ENCODE measurements around the gene IL1RN.
A peak's percentile ranks its signal among the peaks of the same experiment; 100 is the strongest.
"Not testable (repeated sequence)": the region's sequence is repeated elsewhere in the genome, so short reads cannot be mapped to it uniquely, and the experiment has no call there.

Gene IL1RN, protein sequence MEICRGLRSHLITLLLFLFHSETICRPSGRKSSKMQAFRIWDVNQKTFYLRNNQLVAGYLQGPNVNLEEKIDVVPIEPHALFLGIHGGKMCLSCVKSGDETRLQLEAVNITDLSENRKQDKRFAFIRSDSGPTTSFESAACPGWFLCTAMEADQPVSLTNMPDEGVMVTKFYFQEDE

DNA sequence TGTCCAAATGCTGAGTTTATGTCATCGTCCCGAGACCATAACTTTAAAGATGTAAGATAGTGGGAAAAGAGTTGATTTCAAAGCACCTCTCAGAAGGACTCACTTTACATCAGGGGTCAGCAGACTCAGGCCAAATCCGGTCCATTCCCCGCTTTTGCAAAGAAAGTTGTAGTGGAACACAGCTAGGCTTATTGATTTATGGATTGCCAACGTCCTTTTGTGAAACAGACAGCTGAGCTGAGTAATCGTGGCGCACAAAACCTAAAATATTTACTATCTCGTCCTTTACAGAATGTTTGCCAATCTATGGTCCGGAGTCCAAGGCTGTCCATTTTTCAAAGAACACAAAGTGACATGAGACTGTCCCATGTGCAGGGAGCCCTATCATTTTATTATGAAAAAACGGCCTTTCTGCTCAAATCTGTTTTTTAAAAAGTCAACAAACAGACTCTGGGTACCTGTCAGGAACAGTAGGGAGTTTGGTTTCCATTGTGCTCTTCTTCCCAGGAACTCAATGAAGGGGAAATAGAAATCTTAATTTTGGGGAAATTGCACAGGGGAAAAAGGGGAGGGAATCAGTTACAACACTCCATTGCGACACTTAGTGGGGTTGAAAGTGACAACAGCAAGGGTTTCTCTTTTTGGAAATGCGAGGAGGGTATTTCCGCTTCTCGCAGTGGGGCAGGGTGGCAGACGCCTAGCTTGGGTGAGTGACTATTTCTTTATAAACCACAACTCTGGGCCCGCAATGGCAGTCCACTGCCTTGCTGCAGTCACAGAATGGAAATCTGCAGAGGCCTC is at the start of gene IL1RN:
TSS of gene IL1RN (plus strand) at position 754 of the 801 bp plus-strand sequence. CDS start at position 781, 27 bp downstream.
- DNase-seq (ENCODE audit: low spot score): no peak

DNA sequence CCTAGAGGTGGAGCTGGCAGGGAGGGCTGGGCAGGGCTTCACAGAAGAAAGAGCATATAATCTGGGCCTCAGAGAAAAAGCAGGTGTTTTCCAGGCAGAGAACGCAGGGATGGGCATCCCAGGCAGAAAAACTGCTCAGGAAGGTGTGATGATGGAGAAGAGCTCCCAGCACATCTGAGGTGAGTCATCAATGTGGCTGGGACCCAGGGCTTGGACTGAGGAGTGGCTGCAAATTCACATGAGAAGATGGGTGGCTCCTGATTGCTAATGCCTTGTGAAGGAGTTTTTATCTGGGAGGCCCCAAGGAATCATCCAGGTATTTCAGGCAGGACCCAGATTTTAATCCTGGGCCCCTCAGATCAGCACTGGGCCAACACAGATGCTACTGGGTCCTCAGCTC is 49.5 kb upstream of the IL1RN start:
- DNase-seq (ENCODE audit: low spot score): no peak

DNA sequence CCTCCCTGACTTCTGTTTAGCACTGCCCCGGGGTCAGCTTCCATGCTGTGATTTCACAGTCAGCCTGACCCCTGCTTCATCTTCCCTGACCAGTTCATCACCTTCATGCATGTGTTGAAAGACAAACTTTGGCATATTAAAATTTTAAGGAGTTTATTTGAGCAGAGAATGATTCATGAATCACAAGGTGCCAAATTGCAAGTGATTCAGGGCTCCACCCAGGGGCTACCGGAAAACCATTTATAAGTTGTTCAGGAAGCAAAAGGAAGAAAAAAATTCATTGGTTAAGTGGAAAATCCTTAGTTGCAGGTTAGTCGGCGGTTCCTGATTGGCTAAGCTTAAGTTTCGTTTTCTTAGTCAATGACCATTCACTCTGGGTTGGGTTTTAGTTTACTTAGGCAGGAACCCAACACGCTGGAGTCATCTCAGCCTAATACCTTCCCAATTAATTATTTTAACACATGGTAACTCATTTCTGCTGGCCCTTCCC is 49.0 kb upstream of the IL1RN start:
- no peak for DNase-seq (ENCODE audit: low spot score)

- no peak for DNase-seq (ENCODE audit: low spot score)
These were observed 48.3 kb upstream of the IL1RN start for GRCh38 chr2:113079131-113079530.

DNA sequence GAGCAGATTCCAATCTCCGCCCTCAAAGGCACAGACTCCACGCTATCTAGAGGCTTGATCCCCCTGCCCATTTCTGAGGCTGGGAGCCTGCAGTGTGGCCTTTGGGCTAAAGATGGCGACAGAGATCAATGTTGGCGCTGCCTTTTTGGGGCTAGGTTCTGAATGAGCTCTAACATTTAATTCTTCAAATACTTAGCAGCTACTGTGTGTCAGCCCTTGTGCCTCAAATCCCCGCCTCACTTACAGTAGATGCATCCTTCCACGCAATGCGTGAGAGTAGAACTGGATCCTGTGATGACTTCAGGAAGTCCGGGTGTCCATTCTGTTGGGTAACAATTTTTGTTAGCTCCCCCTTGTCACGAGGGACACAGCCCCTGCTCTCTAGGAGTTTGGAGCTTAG is 47.3 kb upstream of the IL1RN start:
- peak; percentile 31 for DNase-seq (ENCODE audit: low spot score)

DNA sequence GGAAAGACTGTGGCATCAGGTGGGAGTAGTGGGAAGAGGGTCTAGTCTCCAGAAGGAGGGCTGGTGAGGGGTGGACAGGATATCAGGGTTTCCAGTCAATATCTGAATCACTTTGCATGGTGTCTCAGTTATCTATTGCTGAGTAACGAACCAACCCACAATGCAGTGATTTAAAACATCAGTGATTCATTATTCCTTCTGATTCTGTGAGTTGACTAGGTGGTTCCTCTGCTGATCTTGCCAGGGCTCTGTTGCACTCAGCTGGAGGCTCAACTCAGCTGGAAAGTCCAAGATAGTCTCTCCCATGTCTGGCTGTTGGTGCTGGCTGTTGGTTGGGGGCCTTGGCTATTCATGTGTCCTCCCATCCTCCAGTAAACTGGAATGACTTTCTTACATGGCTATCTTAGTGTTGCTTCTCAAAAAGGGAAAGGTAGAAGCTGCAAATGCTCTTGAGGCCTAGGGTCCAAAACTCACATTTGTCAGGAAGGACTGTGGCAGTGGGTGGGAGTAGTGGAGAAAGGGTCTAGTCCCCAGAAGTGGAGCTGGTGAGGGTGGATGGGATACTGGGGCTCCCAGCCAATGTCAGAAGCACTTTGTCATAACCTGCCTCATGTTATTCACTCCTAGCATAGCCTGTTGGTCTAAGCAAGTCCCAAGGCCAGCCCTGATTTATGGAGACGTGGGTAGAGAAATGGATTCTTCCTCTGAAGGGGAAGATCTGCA is 45.7 kb upstream of the IL1RN start:
- no peak for DNase-seq (ENCODE audit: low spot score)

DNA sequence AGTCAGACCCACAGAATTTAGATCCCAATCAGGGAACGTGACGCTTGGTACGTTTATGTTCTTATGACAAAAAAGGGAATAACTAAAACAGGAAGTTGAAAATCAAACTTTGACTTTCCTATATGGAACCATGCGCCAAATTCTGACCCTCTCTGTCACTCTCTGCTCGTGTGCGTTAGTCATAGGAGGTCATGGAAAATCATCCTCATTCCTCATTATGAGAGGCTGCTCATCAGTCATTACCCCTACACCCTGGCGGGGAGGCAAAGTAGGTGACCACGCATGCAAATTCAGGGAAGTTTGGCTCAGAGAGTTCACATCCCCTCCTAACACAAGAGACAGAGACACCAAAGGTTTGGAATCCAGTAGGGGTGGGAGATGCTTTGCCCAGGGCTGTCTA is 44.1 kb upstream of the IL1RN start:
- no peak for DNase-seq (ENCODE audit: low spot score)

GRCh38 chr2:113084249-113085000 is 43.0 kb upstream of the IL1RN start:
- DNase-seq (ENCODE audit: low spot score): peak; percentile 18

- DNase-seq (ENCODE audit: low spot score): no peak
These were observed 41.9 kb upstream of the IL1RN start for GRCh38 chr2:113085542-113085941.

DNA sequence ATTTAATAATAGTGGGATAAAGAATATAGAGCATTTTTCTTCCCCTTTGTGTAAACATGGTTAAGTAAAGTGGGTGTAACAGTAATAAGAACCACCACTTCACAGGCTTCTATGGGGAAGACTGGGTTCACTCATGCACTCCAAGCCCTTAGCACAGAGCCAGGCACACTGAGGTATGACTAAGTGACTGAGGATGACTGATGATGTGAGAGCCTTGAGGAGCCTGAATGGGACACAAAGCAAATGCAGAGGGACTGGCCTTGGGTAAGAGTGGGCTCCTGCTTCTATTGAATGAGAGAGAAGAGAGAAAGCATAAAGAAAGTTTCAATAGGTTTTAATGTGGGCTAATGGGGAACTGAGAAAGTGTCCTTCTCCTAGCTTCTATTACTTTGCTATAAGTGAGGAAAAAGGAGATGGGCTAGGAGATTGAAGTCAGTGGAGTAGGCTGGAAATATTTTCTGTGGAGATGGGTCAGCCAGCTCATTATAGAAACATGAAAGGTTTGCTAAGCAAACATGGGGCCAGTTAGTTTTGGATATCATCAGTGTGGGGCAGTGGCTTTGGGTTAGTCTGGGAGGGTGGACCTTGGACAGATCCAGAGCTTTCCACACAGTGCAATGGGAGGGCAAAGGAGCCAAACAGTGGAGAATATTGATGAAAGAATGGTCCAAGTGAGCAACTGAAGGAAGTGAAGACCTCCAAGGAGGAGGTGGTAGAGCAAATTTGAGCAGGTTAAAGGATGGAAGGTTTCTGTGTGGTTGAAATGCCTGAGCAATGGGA is 39.0 kb upstream of the IL1RN start:
- DNase-seq (ENCODE audit: low spot score): no peak

DNA sequence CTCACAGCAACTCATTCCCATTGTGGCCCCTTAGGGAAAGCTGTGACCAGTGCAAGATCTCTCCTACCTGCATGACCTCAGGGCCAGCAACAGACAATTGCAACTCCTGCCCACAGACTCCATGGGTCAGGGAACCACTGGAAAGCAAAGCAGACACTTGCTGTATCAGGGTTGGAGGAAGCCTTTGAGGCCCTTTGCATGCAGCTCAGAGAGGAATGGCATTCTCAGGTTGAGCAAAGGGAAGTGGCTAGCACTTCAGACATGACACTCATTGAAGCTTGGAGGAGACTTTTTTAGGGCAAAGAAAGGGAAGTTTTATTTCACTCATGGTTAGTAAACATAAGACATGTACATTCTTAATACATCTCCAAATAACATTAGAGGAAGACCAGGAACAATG is 37.5 kb upstream of the IL1RN start:
- no peak for DNase-seq (ENCODE audit: low spot score)

- DNase-seq (ENCODE audit: low spot score): no peak
These were observed 36.0 kb upstream of the IL1RN start for GRCh38 chr2:113091231-113091896.

DNA sequence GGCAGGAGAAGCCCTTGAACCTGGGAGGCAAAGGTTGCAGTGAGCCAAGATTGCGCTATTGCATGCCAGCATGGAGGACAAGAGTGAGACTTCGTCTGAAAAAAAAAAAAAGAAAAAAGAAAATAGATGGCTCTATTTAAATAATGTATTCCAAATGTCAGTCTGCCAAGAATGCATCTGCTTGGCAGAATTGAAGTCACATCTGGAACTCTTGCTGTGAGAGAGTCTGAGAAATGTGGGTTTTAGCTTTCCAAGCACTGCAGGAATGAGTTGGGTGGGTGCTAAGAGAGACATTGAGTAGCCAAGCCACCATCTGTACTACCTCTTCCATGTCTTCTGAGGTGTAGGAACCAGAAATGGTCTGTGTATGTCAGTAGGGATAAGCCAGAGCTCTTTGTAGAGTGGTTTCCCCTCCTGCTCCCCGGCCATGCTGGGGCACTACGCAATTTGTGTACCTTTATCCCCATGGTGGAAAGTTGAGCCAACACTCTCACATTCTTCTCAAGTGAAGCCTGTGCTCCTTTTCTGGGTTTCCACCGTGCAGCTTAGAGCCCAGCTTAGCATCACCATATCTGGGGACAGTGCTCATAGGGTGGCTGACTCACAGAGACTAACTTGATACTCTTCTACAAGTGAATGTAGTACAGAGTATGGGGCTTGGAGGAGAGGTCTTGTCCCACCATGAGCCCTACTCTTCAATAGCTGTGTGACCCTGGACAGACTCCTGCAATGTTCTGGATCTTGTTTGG is 34.4 kb upstream of the IL1RN start:
- no peak for DNase-seq (ENCODE audit: low spot score)

DNA sequence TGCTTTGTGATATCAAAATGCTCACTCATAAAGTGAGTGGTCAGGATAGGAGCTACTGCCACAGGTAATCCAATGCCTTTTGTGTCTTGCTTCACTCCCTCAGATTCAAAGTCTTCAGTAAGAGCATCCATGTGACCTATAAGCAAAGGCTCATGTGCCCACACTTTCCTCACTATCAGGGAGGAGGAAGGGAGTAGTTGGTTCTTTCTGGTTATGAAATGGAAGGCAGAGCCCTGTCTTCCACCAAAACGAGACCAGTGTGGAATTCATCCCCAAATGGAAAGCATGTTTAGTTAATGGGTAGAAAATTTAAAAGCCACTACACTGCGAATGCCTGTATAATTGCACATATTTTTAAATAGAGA is 33.8 kb upstream of the IL1RN start:
- no peak for DNase-seq (ENCODE audit: low spot score)

DNA sequence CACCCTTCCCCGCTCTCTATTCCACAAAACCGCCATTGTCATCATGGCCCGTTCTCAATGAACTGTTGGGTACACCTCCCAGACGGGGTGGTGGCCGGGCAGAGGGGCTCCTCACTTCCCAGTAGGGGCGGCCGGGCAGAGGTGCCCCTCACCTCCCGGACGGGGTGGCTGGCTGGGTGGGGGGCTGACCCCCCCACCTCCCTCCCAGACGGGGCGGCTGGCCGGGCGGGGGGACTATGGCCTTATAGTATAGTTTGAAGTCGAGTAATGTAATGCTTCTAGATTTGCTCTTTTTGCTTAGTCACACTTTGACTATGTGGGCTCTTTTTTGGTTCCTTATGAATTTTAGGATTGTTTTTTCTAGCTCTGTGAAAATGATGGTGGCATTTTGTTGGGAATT is 31.1 kb upstream of the IL1RN start:
- DNase-seq (ENCODE audit: low spot score): not testable (repeated sequence)

DNA sequence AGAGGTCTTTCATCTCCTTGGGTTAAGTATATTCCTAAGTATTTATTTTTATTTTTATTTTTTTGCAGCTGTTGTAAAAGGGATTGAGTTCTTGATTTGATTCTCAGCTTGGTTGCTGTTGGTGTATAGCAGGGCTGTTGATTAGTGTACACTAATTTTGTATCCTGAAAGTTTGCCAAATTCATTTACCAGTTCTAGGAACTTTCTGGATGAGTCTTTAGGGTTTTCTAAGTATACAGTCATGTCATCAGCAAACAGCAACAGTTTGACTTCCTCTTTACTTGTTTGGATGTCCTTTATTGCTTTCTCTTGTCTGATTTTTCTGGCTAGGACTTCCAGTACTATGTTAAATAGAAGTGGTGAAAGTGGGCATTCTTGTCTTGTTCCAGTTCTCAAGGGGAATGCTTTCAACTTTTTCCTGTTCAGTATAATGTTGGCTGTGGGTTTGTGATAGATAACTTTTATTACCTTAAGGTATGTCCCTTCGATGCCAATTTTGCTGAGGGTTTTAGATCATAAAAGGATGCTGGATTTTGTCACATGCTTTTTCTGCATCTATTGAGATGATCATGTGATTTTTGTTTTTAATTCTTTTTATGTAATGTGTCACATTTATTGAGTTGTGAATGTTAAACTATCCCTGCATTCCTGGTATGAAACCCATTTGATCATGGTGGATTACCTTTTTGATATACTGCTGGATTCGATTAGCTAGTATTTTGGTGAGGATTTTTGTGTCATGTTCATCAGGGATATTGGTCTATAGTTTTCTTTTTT is 30.4 kb upstream of the IL1RN start:
- DNase-seq (ENCODE audit: low spot score): not testable (repeated sequence)

DNA sequence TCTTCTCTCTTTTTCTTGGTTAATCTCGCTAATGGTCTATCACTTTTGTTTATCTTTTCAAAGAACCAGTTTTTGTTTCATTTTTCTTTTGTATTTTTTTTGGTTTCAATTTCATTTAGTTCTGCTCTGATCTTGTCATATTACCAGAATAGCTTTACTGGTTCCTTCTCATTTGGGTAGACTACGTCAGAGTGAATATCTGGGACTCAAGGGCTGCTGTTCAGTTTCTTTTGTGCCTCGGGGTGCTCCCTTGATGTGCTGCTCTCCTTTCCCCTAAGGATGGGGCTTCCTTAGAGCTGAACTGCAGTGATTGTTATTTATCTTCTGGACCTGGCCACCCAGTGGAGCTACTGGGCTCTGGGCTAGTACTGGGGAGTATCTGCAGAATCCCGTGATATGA is 29.4 kb upstream of the IL1RN start:
- DNase-seq (ENCODE audit: low spot score): no peak

GRCh38 chr2:113098532-113098931 is 28.9 kb upstream of the IL1RN start:
- no peak for DNase-seq (ENCODE audit: low spot score)

GRCh38 chr2:113102133-113102532 is 25.3 kb upstream of the IL1RN start:
- DNase-seq (ENCODE audit: low spot score): no peak

Data from CD4-positive, alpha-beta T cell treated with Interleukin-15 for 4 hours (primary cell).